ENCODE measurements around the gene C4BPA. TPM values are rescaled to one million over a fixed set of nuclear protein-coding genes. Genes with fewer than 3 reads are reported as not detected.

The C4BPA gene
- polyA plus RNA-seq, 3 donors from 2014 or later = not detected

DNA sequence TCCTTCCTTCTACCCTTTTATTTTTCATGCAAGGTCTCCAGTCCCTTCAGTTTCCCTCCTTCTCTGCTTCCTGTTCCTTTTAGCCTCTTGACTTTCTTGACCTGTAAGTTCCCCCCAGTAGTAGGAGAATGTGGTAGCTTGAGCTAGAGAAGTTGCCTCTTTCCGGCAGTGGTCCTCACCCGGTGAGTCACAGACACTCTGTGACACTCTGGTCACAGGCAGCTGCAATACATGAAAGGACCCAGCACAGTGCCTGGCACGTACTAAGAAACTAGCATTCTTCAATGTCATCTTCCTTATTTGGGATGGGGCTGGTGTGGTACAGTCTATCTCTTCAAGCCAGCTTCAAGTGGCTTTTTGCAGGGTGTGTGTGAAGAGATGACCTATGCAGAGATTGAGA is 35.0 kb upstream of the C4BPA start:
- peak overlapping the region in 5 of 6 donors; percentile 2 to 75 (median 19) for H3K27ac Mint-ChIP-seq
- H3K4me1 Mint-ChIP-seq = peaks cover 17 to 37% of the 10 kb centered on the region in 2 donors
- no peak for DNase-seq
- peak overlapping the region in 1 of 5 donors; percentile 25 for H3K4me3 Mint-ChIP-seq
- peaks cover 0 to 3% (median 0%) of the 10 kb centered on the region in 6 donors for H3K9me3 Mint-ChIP-seq
- H3K36me3 Mint-ChIP-seq = peaks cover 12 to 22% (median 19%) of the 10 kb centered on the region in 3 donors
- H3K27me3 Mint-ChIP-seq (ENCODE audit: low read depth in 3 of 3) = peaks cover 0 to 6% (median 3%) of the 10 kb centered on the region in 3 donors

DNA sequence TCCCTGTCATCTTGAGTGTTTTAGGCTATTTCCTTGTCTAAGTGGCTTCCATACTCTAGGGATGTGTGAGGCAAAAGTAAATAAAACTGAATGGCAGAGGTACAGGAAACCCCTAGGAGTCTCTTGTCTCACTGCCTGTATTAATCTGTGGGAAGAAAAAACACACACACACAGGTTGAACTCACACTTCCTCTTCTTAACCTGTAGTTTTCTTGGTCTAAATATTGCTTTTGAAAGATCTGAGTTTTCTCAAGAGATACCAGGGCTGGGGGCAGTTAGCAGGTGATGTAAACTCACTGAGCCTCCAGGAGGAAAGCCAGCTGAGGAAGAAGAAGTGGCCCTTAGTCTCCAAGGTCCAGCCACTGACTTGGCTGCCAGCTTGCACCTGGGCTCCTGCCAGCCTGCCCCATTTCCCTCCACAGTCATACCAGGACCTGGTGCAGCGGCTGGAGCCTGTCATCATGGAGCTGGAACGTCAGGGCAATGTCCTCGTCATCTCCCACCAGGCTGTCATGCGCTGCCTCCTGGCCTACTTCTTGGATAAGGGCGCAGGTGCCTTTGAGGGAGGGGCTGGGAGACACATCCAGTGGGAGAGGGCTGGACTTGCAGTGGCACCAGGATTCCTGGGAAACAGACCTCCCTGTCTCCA is 34.1 kb upstream of the C4BPA start:
- no peak for DNase-seq
- Mint-ChIP-seq H3K36me3 (peaks cover 12 to 25% (median 17%) of the 10 kb centered on the region in 3 donors), H3K4me3 (peak overlapping the region in 1 of 5 donors; percentile 23), H3K9me3 (peaks cover 0 to 3% (median 0%) of the 10 kb centered on the region in 6 donors), H3K4me1 (peaks cover 17 to 37% of the 10 kb centered on the region in 2 donors), H3K27ac (peak overlapping the region in 5 of 6 donors; percentile 5 to 31 (median 23)), H3K27me3 (ENCODE audit: low read depth in 3 of 3) (peaks cover 0 to 6% (median 3%) of the 10 kb centered on the region in 3 donors)

DNA sequence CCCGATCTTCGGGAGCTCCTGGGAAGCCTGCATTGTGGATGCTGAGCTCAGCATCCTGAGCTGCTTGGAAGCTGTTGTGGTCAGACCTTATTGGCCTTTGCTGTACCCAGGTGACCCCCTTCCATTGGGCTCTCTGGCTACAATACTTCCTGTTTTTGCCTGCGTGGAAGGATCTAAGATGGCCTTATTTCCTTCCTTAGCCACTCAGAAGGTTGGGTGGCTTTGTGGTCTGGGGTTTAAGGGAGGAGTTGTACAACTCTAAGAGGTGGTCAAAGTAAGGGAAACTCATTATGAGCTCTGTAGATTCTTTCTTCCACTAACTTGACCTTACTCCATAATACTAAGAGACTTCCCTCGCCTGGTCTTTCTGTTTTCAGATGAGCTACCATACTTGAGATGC is 33.2 kb upstream of the C4BPA start:
- peak; percentile 40 to 48 (median 43) for DNase-seq

DNA sequence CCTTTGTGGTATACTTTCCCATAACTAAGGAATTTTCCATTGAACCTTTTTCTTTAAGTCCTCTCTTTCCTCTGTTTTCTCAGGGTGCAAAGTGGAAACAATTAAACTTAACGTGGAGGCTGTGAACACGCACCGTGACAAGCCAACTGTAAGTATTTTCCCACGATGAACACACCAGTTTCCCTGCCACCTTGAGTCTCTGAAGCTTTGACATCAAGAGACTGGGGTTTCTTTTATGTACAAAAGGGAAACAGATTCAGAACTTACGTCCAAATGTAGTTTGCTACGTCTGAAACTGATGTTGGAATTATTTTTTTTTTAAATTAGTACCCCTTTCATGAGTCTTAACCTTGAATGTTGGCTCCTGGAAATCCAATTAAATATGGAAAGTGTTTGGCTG is 32.6 kb upstream of the C4BPA start:
- DNase-seq = no peak
- Mint-ChIP-seq H3K4me1 (peaks cover 17 to 37% of the 10 kb centered on the region in 2 donors), H3K27me3 (ENCODE audit: low read depth in 3 of 3) (peaks cover 0 to 6% (median 3%) of the 10 kb centered on the region in 3 donors), H3K36me3 (peaks cover 12 to 25% (median 17%) of the 10 kb centered on the region in 3 donors), H3K4me3 (peak overlapping the region in 3 of 5 donors; percentile 35 to 80 (median 70)), H3K9me3 (peaks cover 0 to 3% (median 0%) of the 10 kb centered on the region in 6 donors), H3K27ac (peak overlapping the region in 1 of 6 donors; percentile 72)

More for the DNA sequence above, 33.2 kb upstream of the C4BPA start:
- Mint-ChIP-seq H3K36me3 (peaks cover 12 to 25% (median 17%) of the 10 kb centered on the region in 3 donors), H3K4me1 (peaks cover 17 to 37% of the 10 kb centered on the region in 2 donors), H3K27me3 (ENCODE audit: low read depth in 3 of 3) (peaks cover 0 to 6% (median 3%) of the 10 kb centered on the region in 3 donors), H3K27ac (peak overlapping the region; percentile 29 to 90 (median 72)), H3K9me3 (peaks cover 0 to 3% (median 0%) of the 10 kb centered on the region in 6 donors), H3K4me3 (peak overlapping the region; percentile 21 to 80 (median 50))

DNA sequence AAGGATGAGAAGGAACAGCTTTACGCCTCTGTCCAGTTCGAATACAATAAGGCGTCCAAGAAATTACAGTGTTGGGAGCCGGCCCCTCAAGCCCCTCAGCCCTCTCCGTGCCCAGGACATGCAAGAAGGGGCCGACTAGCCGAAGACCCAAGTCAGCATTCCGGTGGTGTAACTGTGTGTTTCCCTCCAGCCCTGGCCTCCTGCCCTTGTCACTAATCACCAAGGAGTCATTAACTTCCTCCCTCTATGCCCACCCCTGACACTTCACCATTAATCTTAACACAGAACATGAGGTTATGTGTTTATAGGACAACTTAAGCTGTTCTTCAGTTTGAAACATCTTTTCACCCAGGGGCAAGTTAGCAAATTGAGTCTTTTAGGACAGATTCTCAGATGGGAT is 31.8 kb upstream of the C4BPA start:
- peaks cover 0 to 6% (median 3%) of the 10 kb centered on the region in 3 donors for H3K27me3 Mint-ChIP-seq (ENCODE audit: low read depth in 3 of 3)
- H3K4me1 Mint-ChIP-seq = peaks cover 17 to 37% of the 10 kb centered on the region in 2 donors
- no peak overlapping the region for H3K27ac Mint-ChIP-seq
- H3K9me3 Mint-ChIP-seq = peaks cover 0 to 3% (median 0%) of the 10 kb centered on the region in 6 donors
- DNase-seq = no peak
- peaks cover 10 to 25% (median 14%) of the 10 kb centered on the region in 3 donors for H3K36me3 Mint-ChIP-seq
- H3K4me3 Mint-ChIP-seq = no peak overlapping the region

DNA sequence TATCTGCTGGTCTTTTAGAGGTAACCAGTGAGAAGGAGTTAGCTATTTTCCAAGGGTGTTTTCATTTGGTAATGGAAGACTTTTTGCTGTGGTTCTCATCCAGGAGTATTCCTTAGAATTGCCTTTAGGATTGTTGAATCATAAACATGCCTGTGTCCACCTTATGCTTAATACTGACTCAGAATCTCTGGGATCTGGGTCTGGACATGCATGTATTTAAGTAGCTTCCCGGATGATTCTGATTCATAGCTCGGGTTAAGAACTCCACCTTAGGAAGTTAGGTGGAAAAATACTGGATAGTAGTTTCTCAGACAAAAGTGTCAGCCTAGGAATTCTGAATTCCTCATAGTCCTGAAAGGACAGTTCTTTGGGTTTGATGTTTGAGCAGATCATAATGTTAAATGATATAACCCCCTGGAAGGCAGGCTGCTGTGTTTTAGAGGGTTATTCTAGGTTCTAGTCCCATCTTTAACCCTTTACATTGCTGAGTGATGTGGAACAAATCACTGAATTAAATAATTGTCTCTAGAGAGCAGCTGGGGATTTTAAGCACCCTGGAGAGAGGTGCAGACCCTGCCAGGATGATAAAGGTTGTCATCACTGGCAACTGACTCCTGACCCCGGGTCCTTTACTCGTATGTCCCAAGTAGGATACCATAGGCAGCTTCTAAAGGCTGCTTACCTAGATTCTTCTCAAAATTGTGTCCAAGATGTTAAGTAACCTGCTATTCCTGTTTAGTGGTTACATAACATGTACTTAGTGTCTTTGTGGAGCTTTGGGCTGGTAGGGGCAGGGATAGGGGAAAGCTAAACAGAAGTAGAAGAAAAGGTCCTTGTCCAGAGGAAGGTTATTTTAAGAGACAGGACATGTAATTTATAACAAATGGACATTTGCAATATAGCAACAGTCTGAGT is 29.9 kb upstream of the C4BPA start:
- Mint-ChIP-seq H3K4me1 (peaks cover 16 to 32% of the 10 kb centered on the region in 2 donors), H3K27ac (no peak overlapping the region), H3K36me3 (peaks cover 7 to 21% (median 8%) of the 10 kb centered on the region in 3 donors), H3K4me3 (no peak overlapping the region), H3K27me3 (ENCODE audit: low read depth in 3 of 3) (peaks cover 0 to 6% (median 0%) of the 10 kb centered on the region in 3 donors), H3K9me3 (peaks cover 0 to 3% (median 0%) of the 10 kb centered on the region in 6 donors)
- no peak for DNase-seq

DNA sequence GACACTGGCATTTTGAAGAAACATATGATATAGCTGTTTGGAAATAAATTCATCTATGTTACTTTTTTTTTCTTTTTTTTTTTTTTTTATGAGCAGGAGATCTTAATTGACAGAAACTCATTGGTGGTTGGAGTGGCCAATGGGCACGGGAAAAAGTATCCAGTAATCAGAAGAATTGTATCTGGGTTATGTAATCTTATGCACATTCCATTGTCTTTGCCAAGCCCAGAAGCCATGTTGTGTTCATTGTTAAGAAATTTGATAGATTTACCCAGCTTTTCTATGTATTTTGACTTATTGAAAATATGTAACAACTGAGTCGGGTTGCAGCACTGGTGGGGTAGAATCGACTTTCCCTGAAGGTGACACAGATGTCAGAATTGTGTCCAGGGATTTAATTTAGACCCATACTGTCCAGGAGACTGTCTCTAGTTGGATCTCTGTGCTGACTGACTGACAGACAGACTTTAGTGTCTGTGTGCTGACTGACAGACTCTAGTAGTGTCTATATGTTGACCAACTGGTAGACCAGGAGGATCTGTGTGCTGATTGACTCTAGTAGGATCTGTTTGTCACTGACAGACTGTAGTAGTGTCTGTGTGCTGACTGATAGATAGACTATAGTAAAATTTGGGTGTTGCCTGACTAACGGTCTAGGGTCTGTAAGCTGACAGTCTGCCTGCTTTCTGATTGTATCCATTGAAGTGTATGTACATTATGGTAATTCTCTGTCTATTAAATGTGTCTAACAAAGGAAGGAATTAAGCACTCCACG is 27.7 kb upstream of the C4BPA start:
- no peak for DNase-seq
- no peak overlapping the region for H3K27ac Mint-ChIP-seq
- peaks cover 5 to 13% of the 10 kb centered on the region in 2 donors for H3K4me1 Mint-ChIP-seq
- no peaks in the 10 kb centered on the region for H3K9me3 Mint-ChIP-seq
- H3K27me3 Mint-ChIP-seq (ENCODE audit: low read depth in 3 of 3) = peaks cover 0 to 6% (median 0%) of the 10 kb centered on the region in 3 donors
- H3K4me3 Mint-ChIP-seq = no peak overlapping the region
- peaks cover 0 to 15% (median 8%) of the 10 kb centered on the region in 3 donors for H3K36me3 Mint-ChIP-seq

DNA sequence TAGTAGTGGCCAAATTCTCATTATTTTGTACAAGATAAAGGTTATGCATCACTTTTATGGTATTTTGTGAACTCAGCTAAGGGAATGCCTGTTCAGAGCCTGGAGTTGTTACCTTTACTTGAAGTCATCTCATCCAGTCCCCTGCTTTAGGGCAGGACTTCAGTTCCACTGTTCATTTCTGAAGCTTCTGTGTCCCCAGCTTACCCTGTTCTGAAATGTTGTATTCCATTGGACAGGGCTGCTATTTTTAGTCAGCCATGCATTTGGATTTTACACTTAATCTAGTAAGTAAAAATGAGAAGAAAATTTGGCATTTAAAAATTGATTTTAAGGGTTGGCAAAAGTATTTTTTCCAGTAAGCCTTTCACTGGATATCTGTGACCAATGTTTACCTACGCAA is 27.0 kb upstream of the C4BPA start:
- no peak overlapping the region for H3K27ac Mint-ChIP-seq
- no peak overlapping the region for H3K4me3 Mint-ChIP-seq
- H3K27me3 Mint-ChIP-seq (ENCODE audit: low read depth in 3 of 3) = peaks cover 0 to 6% (median 0%) of the 10 kb centered on the region in 3 donors
- DNase-seq = no peak
- H3K9me3 Mint-ChIP-seq = no peaks in the 10 kb centered on the region
- H3K36me3 Mint-ChIP-seq = peaks cover 0 to 15% (median 8%) of the 10 kb centered on the region in 3 donors
- H3K4me1 Mint-ChIP-seq = peaks cover under 1 to 7% of the 10 kb centered on the region in 2 donors

DNA sequence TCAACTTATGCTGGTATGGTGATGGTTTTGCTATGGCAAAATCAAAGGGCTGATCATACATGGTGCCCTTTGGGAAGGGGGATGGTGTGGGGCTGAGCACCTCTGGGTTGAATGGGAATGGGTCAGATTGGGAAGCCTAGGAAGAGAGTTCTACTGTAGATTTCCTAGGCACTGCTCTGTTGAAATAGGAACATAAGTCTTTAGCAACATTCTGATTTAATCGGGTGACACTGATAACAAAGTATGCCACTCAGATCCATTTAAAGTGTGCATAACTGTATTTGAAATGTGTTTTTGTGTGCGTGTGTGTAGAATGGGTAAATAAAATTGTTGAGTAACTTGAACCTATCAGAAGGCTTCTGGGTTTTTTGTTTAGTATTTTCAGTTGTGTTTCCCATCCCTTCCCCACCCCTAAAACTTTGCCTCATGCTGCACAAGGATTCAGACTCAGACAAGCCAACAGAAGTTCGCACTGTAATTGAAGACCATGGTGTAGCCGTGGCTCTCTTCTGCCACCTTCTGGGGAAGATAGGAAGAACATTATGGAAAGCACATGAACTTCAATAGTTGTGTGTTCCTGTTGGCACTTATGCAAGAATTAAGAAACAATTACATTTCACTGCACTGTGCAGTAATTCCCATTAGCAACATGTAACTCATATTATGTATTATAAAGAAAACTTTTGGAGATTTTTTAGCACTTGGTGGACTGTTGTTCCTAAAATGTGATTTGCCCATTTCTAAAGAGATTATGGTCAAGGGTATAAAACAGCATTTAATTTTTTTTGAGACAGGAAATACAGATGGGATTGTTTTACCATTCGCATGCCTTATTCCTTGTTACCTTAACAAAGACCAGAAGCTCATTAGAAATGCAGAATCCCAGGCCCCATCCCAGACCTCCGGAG is 26.3 kb upstream of the C4BPA start:
- H3K9me3 Mint-ChIP-seq = no peaks in the 10 kb centered on the region
- H3K4me1 Mint-ChIP-seq = no peaks in the 10 kb centered on the region
- H3K36me3 Mint-ChIP-seq = peaks cover 0 to 15% (median 7%) of the 10 kb centered on the region in 3 donors
- peak; percentile 59 to 65 (median 62) for DNase-seq
- H3K4me3 Mint-ChIP-seq = no peak overlapping the region
- H3K27me3 Mint-ChIP-seq (ENCODE audit: low read depth in 3 of 3) = peaks cover 0 to 6% (median 0%) of the 10 kb centered on the region in 3 donors
- H3K27ac Mint-ChIP-seq = no peak overlapping the region

DNA sequence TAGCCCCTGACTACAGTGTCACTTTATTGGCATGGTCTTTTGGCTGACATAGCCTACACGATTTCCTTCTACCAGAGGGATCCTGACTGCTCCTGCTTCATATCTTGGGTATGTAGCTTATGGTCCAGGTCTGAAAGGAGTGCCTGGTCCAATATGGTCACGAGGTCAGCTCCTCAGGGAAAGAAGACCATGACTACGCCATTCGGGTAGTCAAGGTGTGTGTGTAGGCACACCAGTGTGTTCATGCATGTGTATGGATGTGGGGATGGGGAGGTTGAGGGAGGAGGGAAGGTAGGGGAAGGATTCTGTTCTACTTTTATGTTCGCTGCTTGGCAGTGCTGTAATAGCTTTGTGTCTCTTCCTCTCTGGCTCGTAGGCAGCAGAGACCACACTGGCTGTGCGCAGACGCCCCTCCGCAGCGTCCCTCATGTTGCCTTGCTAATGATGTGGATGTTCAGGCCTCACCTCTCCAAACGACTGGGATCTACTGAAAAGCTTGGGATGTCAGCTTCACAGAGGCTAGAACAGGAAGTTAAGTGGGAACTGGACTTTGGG is 25.4 kb upstream of the C4BPA start:
- Mint-ChIP-seq H3K9me3 (no peaks in the 10 kb centered on the region), H3K27ac (no peak overlapping the region), H3K4me1 (no peaks in the 10 kb centered on the region), H3K36me3 (peaks cover 0 to 10% (median 0%) of the 10 kb centered on the region in 3 donors), H3K27me3 (ENCODE audit: low read depth in 3 of 3) (peaks cover 0 to 3% (median 0%) of the 10 kb centered on the region in 3 donors), H3K4me3 (no peak overlapping the region)
- no peak for DNase-seq

DNA sequence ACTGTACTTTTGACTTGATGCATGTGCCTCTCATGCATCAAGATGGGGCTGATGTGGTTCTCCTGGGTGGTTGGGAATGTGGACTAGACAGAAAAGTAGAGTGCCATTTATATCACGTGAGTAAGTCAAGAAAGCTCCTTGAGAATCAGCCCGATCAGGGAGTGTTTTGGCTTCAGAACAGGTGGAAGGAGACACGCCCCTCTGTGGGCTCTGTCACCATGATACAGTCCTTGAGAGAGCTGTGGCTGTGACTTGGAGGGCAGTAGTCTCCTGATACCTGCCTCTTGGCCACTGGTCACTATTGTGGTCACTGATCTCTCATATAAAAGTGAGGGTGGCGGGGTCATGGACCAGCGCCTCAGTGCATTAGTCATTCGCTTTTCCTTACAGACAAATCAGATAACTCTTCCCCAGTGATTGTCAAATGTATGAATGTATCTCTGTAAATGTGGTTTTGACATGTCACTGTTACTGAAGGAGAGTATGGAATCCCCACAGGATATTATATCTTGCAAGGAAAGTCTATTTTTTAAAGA is 24.3 kb upstream of the C4BPA start:
- no peak for DNase-seq
- Mint-ChIP-seq H3K27ac (no peak overlapping the region), H3K4me1 (peaks cover 3 to 4% of the 10 kb centered on the region in 2 donors), H3K27me3 (ENCODE audit: low read depth in 3 of 3) (peaks cover 0 to 5% (median 0%) of the 10 kb centered on the region in 3 donors), H3K9me3 (no peaks in the 10 kb centered on the region), H3K4me3 (no peak overlapping the region), H3K36me3 (peaks cover 0 to 5% (median 0%) of the 10 kb centered on the region in 3 donors)

DNA sequence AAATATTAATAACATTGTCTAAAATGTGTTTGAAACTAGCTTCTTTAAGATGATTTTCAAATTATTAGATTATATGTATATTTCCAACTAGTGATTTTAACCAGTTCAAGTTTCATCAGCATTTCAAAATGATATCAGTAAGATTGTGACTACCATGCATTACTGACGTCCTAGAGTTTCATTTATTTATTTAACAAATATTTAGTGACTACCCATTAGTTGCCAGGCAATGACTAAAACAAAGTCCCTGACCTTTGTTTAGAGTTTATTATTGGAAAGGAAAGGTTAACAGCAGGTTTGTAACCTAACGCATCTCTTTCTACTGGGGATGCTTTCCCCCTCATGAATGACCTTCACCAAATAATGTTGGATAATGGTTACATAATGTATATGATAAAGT is 22.9 kb upstream of the C4BPA start:
- Mint-ChIP-seq H3K27ac (no peak overlapping the region), H3K27me3 (ENCODE audit: low read depth in 3 of 3) (peaks cover 0 to 6% (median 0%) of the 10 kb centered on the region in 3 donors), H3K9me3 (no peaks in the 10 kb centered on the region), H3K4me1 (peaks cover 5 to 7% of the 10 kb centered on the region in 2 donors), H3K36me3 (peaks cover 0 to 5% (median 0%) of the 10 kb centered on the region in 3 donors), H3K4me3 (no peak overlapping the region)
- no peak for DNase-seq
